NCI-H748 treated with DMSO at 0.1 percent for 48 hours (cell line): ENCODE data around the gene ZNF689.
A peak's percentile ranks its signal among the peaks of the same experiment; 100 is the strongest.
"Not testable (repeated sequence)": the region's sequence is repeated elsewhere in the genome, so short reads cannot be mapped to it uniquely, and the experiment has no call there.

Experiments used
- DNase-seq: peaks from one replicate; lab custom pipeline; 2025; lab: John Stamatoyannopoulos, UW

ZNF689 gene

DNA sequence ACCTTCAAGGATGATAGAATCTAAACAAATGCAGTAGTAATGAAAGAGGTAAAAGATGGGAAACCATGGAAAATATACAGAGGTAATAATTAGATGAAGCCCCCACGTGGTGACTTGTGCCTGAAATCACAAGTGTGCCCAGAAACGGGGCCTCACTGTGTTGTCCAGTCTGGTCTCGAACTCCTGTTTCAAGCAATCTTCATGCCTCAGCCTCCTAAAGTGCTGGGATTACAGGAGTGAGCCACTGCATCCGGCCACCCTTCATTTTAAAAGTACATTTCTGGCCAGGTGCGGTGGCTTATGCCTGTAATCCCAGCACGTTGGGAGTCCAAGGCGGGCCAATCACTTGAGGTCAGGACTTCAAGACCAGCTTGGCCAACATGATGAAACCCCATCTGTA is 26.4 kb upstream of the ZNF689 start:
- no peak for DNase-seq

- DNase-seq, result no peak
Observed at GRCh38 chr16:30633526-30633925, 23.3 kb upstream of the ZNF689 start.

DNA sequence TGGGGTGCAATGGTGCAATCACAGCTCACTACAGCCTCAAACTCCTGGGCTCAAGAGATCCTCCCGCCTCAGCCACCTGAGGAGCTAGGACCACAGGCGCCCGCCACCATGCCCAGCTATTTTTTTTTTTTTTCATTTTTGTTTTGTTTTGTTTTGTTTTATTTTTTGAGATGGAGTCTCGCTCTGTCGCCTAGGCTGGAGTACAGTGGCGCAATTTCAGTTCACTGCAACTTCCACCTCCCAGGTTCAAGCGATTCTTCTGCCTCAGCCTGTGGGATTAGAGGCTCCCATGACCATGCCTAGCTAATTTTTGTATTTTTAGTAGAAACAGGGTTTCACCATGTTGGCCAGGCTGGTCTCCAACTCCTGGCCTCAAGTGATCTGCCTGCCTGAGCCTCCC is 22.3 kb upstream of the ZNF689 start:
- not testable (repeated sequence) for DNase-seq

- peak; percentile 46 for DNase-seq
Observed at GRCh38 chr16:30628628-30629540, 18.7 kb upstream of the ZNF689 start.

GRCh38 chr16:30626236-30626635 is 16.0 kb upstream of the ZNF689 start:
- DNase-seq, result no peak

- DNase-seq, result no peak
Observed at GRCh38 chr16:30623536-30624283, 13.5 kb upstream of the ZNF689 start.

GRCh38 chr16:30622455-30623032 is 12.4 kb upstream of the ZNF689 start:
- no peak for DNase-seq

- DNase-seq, result no peak
Observed at GRCh38 chr16:30621765-30622164, 11.6 kb upstream of the ZNF689 start.

DNA sequence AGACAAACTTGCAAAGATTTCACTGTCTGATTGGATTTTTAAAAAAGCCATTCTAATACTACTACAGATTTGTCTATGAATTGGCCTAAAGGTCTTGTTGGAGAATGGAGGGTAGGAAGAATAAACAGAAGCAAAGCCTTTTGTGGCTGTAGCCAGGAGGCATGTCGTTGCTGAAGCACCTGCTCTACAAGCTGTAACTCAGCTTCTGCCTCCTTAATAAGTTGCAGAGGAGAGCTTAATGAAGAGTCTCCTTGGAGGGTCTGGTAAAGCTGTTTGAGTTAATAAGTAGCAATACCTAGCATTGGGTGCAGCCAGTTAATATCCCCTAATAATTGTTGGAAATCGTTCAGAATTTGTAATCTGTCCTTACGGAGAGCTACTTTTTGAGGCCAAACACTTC is 10.0 kb upstream of the ZNF689 start:
- DNase-seq, result no peak

DNA sequence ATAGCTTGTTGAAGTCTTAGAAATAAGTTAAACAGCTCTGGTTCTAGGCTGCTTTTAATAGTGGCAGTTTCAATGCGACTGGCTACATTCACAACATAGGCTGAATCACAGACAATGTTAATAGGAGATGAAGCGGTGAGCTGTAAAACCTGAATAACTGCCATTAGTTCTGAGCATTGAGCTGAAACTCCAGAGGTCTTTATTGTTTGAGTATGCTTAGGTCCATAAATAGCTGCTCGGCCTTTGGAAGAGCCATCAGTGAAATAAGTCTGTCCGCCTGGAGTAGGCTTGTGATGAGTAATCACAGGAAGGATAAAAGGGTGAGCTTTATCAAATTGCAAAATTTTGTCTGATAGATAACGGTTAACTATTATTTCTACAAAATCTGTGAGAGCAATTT is 9.4 kb upstream of the ZNF689 start:
- DNase-seq, result no peak

- DNase-seq, result no peak
Observed at GRCh38 chr16:30619202-30619601, 9.0 kb upstream of the ZNF689 start.

DNA sequence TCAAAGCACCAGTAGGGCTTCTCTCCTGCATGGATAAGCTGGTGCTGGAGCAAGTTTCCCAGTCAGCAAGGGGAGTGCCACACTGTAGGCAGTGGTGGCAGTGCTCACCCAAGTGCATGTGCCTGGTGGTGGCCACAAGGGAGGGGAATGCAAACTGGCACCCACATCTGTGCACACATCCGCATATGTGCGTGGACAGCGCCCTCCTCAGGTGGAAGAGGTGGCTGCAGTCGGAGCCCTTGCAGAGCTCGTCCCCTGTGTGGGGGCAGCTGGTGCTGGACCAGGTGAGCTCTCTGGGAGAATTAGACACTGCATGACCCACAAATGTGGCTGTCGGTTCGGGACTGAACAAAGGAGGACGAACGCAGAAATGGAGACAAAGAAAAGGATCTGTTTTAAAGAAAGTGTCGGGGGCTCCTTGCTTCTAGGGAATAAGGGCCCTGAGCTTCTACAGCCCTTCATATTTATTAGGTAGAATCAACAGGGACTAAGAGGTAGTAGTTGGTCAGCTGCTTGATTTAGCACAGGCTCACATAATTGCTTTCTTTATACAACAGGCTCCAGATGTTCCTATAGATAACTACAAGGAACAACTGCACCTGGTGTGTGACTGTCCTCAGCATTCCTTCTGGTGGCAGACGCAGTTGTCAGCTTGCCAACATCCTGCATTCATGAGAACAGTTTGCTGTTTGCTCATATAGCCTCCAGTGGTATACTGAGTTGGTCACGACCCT is 5.3 kb upstream of the ZNF689 start:
- DNase-seq, result no peak

DNA sequence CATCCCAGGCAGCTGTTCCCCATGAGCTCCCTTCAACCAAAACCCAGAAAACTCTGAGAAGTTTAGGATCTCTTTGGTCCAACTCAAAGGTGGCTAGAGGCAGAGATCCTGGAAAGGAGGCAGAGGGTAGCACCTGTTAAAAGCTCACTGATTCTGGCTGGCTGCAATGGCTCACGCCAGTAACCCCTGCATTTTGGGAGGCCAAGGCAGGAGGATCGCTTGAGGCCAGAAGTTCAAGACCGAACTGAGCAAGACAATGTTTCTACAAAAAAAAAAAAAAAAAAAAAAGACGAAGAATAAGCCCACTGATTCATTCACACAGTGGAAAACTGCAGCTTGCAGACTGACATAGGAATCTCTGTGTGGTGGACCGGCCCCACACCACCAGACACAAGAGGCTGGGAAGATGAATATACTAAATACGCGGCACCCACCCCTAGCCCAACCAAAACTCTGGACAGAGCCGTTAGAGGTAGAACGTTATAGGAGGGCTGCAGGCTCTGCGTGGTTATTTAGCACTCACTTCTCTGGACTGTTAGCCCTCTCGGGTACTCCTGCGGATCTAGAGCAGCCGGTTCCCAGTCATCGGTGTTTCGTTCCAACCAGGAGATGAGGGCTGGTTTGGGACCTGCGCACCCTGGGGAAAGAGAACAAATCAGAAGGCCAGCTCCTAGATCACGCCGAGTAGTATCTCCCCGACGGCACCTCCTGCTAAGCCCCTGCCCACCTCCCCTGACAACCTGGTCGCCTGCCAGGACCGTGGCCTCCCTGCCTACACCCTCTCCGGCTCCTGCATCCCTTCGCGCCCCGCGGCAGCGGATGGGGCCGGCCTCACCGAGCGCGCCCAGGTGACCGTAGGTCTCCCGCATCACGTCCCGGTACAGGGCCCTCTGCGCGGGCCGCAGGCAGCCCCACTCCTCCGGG is 925 bp downstream of the ZNF689 start:
- no peak for DNase-seq

DNA sequence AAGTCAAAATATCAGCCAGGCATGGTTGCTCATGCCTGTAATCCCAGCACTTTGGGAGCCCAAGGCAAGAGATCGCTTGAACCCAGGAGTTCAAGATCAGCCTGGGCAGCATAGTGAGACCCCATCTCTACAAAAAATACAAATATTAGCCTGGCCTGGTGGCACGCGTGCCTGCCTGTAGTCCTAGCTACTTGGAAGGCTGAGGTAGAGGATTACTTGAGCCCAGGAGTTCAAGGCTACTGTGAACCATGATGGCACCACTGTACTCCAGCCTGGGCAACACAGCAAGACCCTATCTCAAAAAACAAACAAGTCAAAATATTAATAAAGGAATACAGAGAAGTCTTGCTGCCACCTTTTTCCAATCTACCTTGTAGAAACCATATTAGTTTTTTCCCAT is 4.2 kb downstream of the ZNF689 start:
- no peak for DNase-seq

- DNase-seq, result no peak
Observed at GRCh38 chr16:30605158-30605557, 5.0 kb downstream of the ZNF689 start.

DNA sequence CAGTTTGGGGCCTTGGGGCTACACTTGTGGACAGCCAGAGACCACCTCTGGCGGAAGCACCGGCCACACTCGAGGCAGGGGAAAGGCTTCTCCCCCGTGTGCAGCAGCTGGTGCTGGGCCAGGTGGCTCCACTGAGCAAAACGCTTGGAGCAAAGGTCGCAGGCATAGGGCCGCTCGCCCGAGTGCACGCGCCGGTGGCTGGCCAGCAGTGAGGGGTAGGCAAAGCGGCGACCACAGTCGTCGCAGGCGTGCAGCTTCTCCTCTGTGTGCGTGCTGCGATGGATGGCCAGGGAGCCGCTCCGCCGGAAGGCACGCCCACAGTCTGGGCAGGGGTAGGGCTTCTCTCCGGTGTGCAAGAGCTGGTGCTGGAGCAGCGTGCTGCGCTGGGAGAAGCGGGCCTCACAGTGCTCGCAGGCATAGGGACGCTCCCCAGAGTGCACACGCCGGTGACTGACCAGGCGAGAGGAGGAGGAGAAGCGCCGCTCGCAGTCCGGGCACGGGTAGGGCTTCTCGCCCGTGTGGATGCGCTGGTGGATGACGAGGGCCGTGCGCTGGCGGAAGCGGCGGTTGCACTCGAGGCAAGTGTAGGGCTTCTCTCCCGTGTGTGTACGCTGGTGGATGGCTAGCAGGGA is 5.8 kb downstream of the ZNF689 start:
- no peak for DNase-seq

DNA sequence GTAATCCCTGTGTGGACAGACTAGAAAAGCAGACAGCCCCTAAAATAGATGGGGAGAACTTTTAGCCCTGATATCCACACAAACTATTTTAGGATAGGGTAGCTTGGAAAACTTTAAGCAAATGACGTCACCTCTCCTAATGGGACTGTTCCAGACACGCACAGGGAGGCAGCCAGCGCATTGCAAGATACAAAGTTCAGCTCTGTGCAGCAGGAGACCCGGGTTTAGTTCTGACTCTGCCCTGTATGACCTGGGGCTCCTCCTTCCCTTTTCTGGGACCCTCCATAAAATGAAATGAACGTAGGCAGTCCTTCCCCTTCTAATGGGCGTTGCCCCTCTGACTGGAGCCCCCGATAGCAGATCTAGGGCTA is 6.3 kb downstream of the ZNF689 start:
- DNase-seq, result no peak

DNA sequence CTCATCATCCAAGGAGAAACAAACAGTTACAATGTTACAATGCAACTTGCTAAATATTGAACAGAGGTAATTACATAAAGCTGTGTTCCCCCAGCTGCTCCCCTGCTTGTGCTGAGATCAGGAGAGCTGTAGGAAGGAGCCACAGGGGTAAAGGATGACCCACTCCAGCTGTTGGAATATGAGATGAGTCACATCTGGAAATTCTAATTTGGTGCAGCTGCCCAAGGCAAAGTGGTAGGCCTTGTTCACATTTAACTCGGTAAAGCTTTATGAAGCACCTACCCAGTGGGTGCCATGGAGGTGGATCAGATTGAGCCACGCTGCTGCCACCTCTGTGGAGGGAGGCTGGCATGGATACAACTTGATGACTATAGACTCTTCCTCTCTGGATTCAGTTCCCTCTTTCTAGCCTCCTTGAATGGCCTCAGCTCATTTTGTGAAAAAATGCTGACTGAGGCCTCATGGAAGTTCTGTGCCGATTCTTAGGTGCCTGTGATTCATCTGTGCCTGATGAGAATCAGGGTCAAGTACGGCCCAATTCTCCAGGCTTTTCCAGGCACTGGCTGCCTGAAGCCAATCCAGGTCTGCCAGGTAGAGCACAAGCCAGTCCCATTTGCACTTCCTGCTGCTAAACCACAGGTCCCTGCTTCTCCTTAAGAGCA is 7.4 kb downstream of the ZNF689 start:
- DNase-seq, result no peak

- DNase-seq, result no peak
Observed at GRCh38 chr16:30601966-30602365, 8.2 kb downstream of the ZNF689 start.

DNA sequence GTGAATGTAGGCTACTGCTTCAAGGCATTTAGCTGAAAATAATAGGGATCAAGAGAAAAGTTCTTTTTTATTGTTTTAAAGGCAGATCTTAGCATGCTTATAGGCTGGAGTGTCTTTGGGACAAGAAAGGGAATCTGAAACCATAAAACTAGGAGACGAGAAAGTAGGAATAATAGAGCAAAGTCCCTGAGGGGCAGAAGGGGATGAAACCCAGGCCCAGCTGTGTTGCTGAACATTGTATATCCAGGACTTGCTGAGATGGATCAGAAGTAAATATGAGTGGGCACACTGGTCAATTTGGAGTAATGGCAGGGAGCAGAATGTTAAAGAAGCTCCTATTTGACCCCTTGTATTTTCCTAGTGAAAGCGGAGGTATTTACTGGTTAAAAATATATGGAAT is 9.3 kb downstream of the ZNF689 start:
- no peak for DNase-seq
